Gastrocnemius medialis (tissue), 4 donors: ENCODE data around the gene ABL1. TPM values are rescaled to one million over a fixed set of nuclear protein-coding genes. Genes with fewer than 3 reads are reported as not detected.

Experiments
- ATAC-seq, 2 donors: fragments of 150-250 bp; one replicate each; pipeline ENCODE4 v1.9.1; 2016
- DNase-seq, 2 donors: peaks; one replicate each; pipeline ENCODE4 v3.0.0-alpha.2; 2019
- H3K27ac ChIP-seq, 4 donors: fragments of 200-600 bp; sonication (generic); 1 replicate in 1 of 4; 2 replicates in 3 of 4; pipeline ENCODE4 v1.5.1; 2016 to 2018; ENCODE audit warnings: mild to moderate bottlenecking in 2 of 4, moderate library complexity in 1 of 4
- H3K27me3 ChIP-seq, 3 donors: fragments of 200-600 bp; sonication (generic) in 2 of 3; 1 replicate in 1 of 3; 2 replicates in 2 of 3; pipeline versions ENCODE4 v1.5.1 to v1.6.0; 2016 to 2019; ENCODE audit warnings: mild to moderate bottlenecking in 1 of 3, moderate library complexity in 1 of 3
- H3K36me3 ChIP-seq, 2 donors: fragments of 200-600 bp; sonication (generic) in 1 of 2; one replicate each; pipeline ENCODE4 v1.5.1; 2017 to 2018
- H3K4me1 ChIP-seq, 2 donors: fragments of 200-600 bp; sonication (generic) in 1 of 2; one replicate each; pipeline ENCODE4 v1.5.1; 2016 to 2017; ENCODE audit warnings: mild to moderate bottlenecking in 2 of 2
- H3K4me3 ChIP-seq, 4 donors: fragments of 200-600 bp; sonication (generic) in 3 of 4; 1 replicate in 1 of 4; 2 replicates in 3 of 4; pipeline ENCODE4 v1.5.1; 2016 to 2019; ENCODE audit warnings: mild to moderate bottlenecking in 2 of 4
- H3K9me3 ChIP-seq, 3 donors: fragments of 200-600 bp; sonication (generic) in 2 of 3; 1 replicate in 1 of 3; 2 replicates in 2 of 3; pipeline ENCODE4 v1.5.1; 2016 to 2019
- POLR2A ChIP-seq, 2 donors: fragments of 450-650 bp; IDR thresholded peaks; one replicate each; pipeline ENCODE4 v1.6.1; 2017; ENCODE audit warnings: antibody characterized with exemption in 2 of 2, mild to moderate bottlenecking in 2 of 2, moderate library complexity in 2 of 2
- in situ Hi-C, 4 donors: fragments of 200-750 bp; cut with MboI; loops; one replicate each; pipeline versions ENCODE4 v1.15.0 to v1.8.0; 2017; ENCODE audit warnings: low sequenced_read_pairs in 4 of 4
- intact Hi-C: fragments of 100-400 bp; cut with DNase I; formaldehyde crosslinking; loops from one replicate; pipeline ENCODE4 v1.15.1; 2023; ENCODE audit warnings: low total_unique reads
- total RNA-seq, 4 donors: library from RNA; depleted of rRNA; stranded (reverse); fragments of >200 nt; gene quantifications; one replicate each; pipeline versions ENCODE4 v1.1.0 to v1.2.3, GENCODE V29; 2016
- TF ChIP-seq, protein P1 (sequence below), 5 experiments: fragments of 450-650 bp in 3 of 5; fragments of 200-600 bp in 2 of 5; sonication (generic) in 2 of 5; IDR thresholded peaks in 4 of 5; conservative IDR thresholded peaks in 1 of 5; 1 replicate in 4 of 5; 2 replicates in 1 of 5; pipeline ENCODE4 v1.5.1; 2016 to 2019; ENCODE audit warnings: antibody characterized with exemption in 5 of 5, mild to moderate bottlenecking in 3 of 5, moderate library complexity in 3 of 5

The ABL1 gene
- total RNA-seq, 4 donors from 2014 or later: 22.8 to 55.5 (median 28.5) TPM

- Histone ChIP-seq H3K36me3 (peaks cover 0 to 23% of the 10 kb centered on the region in 2 donors), H3K27ac (peak overlapping the region; percentile 45 to 76 (median 66)), H3K4me1 (peaks cover 19 to 38% of the 10 kb centered on the region in 2 donors), H3K27me3 (no peaks in the 10 kb centered on the region), H3K9me3 (no peaks in the 10 kb centered on the region), H3K4me3 (no peak overlapping the region)
- no peak for ATAC-seq
- TF ChIP-seq, protein P1, sequence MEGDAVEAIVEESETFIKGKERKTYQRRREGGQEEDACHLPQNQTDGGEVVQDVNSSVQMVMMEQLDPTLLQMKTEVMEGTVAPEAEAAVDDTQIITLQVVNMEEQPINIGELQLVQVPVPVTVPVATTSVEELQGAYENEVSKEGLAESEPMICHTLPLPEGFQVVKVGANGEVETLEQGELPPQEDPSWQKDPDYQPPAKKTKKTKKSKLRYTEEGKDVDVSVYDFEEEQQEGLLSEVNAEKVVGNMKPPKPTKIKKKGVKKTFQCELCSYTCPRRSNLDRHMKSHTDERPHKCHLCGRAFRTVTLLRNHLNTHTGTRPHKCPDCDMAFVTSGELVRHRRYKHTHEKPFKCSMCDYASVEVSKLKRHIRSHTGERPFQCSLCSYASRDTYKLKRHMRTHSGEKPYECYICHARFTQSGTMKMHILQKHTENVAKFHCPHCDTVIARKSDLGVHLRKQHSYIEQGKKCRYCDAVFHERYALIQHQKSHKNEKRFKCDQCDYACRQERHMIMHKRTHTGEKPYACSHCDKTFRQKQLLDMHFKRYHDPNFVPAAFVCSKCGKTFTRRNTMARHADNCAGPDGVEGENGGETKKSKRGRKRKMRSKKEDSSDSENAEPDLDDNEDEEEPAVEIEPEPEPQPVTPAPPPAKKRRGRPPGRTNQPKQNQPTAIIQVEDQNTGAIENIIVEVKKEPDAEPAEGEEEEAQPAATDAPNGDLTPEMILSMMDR (IDR thresholded peaks at IDR 0.05 in 4 of 5, conservative IDR thresholded peaks at IDR 0.05 in 1 of 5): no peak
- TF ChIP-seq POLR2A (IDR thresholded peaks at IDR 0.05): no peak
- no peak for DNase-seq
- intact Hi-C loops: loop anchor here (2.0 kb wide), 2 partner anchors 81 to 149 kb away; no protein-coding TSS in a partner anchor
- in situ Hi-C loops: loop anchor here (5.0 to 10.0 kb wide), 3 partner anchors 89 to 157 kb away; no protein-coding TSS in a partner anchor
Observed at GRCh38 chr9:130861372-130862180, 26.5 kb downstream of the ABL1 start.

GRCh38 chr9:130862217-130862616 is 27.2 kb downstream of the ABL1 start:
- DNase-seq (no peak), ATAC-seq (no peak)
- intact Hi-C loops (no loop called here), in situ Hi-C loops (loop anchor here (5.0 to 10.0 kb wide), 3 partner anchors 90 to 157 kb away; no protein-coding TSS in a partner anchor)
- Histone ChIP-seq H3K36me3 (peaks cover 0 to 18% of the 10 kb centered on the region in 2 donors), H3K4me1 (peaks cover 19 to 38% of the 10 kb centered on the region in 2 donors), H3K27me3 (no peaks in the 10 kb centered on the region), H3K9me3 (no peaks in the 10 kb centered on the region), H3K27ac (peak overlapping the region in 2 of 4 donors; percentile 71 to 76), H3K4me3 (no peak overlapping the region)
- TF ChIP-seq, protein P1 (IDR thresholded peaks at IDR 0.05 in 4 of 5, conservative IDR thresholded peaks at IDR 0.05 in 1 of 5): no peak
- TF ChIP-seq POLR2A (IDR thresholded peaks at IDR 0.05): no peak

DNA sequence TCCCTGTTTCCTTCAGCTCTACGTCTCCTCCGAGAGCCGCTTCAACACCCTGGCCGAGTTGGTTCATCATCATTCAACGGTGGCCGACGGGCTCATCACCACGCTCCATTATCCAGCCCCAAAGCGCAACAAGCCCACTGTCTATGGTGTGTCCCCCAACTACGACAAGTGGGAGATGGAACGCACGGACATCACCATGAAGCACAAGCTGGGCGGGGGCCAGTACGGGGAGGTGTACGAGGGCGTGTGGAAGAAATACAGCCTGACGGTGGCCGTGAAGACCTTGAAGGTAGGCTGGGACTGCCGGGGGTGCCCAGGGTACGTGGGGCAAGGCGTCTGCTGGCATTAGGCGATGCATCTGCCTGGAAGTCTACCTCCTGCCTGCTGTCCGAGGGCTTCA is 27.7 kb downstream of the ABL1 start:
- TF ChIP-seq, protein P1 (IDR thresholded peaks at IDR 0.05 in 4 of 5, conservative IDR thresholded peaks at IDR 0.05 in 1 of 5): no peak
- TF ChIP-seq POLR2A (IDR thresholded peaks at IDR 0.05): no peak
- intact Hi-C loops (loop anchor here (1.0 kb wide), 1 partner anchor 91 kb away; no protein-coding TSS in a partner anchor), in situ Hi-C loops (loop anchor here (5.0 to 10.0 kb wide), 3 partner anchors 90 to 158 kb away; no protein-coding TSS in a partner anchor)
- Histone ChIP-seq H3K36me3 (peaks cover 0 to 18% of the 10 kb centered on the region in 2 donors), H3K27me3 (no peaks in the 10 kb centered on the region), H3K4me3 (no peak overlapping the region), H3K27ac (no peak overlapping the region), H3K9me3 (no peaks in the 10 kb centered on the region), H3K4me1 (peaks cover 19 to 36% of the 10 kb centered on the region in 2 donors)
- no peak for ATAC-seq
- DNase-seq: no peak

- no peak overlapping the region for H3K4me3 ChIP-seq
- peaks cover 0 to 18% of the 10 kb centered on the region in 2 donors for H3K36me3 ChIP-seq
- no peak for DNase-seq
- in situ Hi-C loops (loop anchor here (5.0 to 10.0 kb wide), 3 partner anchors 92 to 160 kb away; no protein-coding TSS in a partner anchor), intact Hi-C loops (no loop called here)
- no peak for TF ChIP-seq POLR2A (IDR thresholded peaks at IDR 0.05)
- TF ChIP-seq, protein P1 (IDR thresholded peaks at IDR 0.05 in 4 of 5, conservative IDR thresholded peaks at IDR 0.05 in 1 of 5): no peak
- H3K9me3 ChIP-seq: no peaks in the 10 kb centered on the region
- H3K4me1 ChIP-seq: peaks cover 19 to 22% of the 10 kb centered on the region in 2 donors
- no peak for ATAC-seq
- H3K27ac ChIP-seq: no peak overlapping the region
- no peaks in the 10 kb centered on the region for H3K27me3 ChIP-seq
Observed at GRCh38 chr9:130864541-130864940, 29.5 kb downstream of the ABL1 start.
